Upper lobe of right lung (tissue), 1 donor: ENCODE measurements around the gene PLA2G10. TPM values are rescaled to one million over a fixed set of nuclear protein-coding genes. Genes with fewer than 3 reads are reported as not detected.
A peak's percentile ranks its signal among the peaks of the same experiment; 100 is the strongest.
"Not testable (repeated sequence)": the region's sequence is repeated elsewhere in the genome, so short reads cannot be mapped to it uniquely, and the experiment has no call there.

ENCODE experiments used
- ATAC-seq: fragments of 200-7000 bp; cut with Tn5 transposase; one replicate; pipeline ENCODE4 v1.9.1; 2020; ENCODE audit warnings: mild to moderate bottlenecking, moderate library complexity
- DNase-seq: peaks from one replicate; pipeline ENCODE4 v3.0.0-alpha.2; 2020
- H3K27ac ChIP-seq: fragments of 200-600 bp; one replicate; pipeline ENCODE4 v1.8.0; 2022
- H3K27me3 ChIP-seq: fragments of 200-600 bp; one replicate; pipeline ENCODE4 v1.8.0; 2022; ENCODE audit warnings: mild to moderate bottlenecking
- H3K36me3 ChIP-seq: fragments of 200-600 bp; one replicate; pipeline ENCODE4 v1.8.0; 2022
- H3K4me1 ChIP-seq: fragments of 200-600 bp; one replicate; pipeline ENCODE4 v1.8.0; 2022
- H3K4me3 ChIP-seq: fragments of 200-600 bp; one replicate; pipeline ENCODE4 v1.8.0; 2022; ENCODE audit warnings: mild to moderate bottlenecking
- H3K9me3 ChIP-seq: fragments of 200-600 bp; one replicate; pipeline ENCODE4 v1.8.0; 2022
- intact Hi-C: fragments of 100-400 bp; cut with DNase I; formaldehyde crosslinking; loops from one replicate; pipeline ENCODE4 v1.11.0; 2022
- total RNA-seq: library from RNA; stranded (reverse); fragmentation: NEBNext Ultra II Directional; extraction: Animal tissue kit (Norgen Biotek cat#: 25700); gene quantifications from one replicate; pipeline ENCODE4 v1.2.1, GENCODE V29; 2021
- TF ChIP-seq, protein P1 (sequence below): fragments of 200-600 bp; IDR thresholded peaks from one replicate; pipeline ENCODE4 v1.8.0; 2022; ENCODE audit warnings: antibody characterized with exemption
- donor health status: DM: no; HTN: yes; CAD: no; lungs with severe emphysema.

The PLA2G10 gene
- total RNA-seq, 1 donor from 2014 or later: 6.6 TPM

DNA sequence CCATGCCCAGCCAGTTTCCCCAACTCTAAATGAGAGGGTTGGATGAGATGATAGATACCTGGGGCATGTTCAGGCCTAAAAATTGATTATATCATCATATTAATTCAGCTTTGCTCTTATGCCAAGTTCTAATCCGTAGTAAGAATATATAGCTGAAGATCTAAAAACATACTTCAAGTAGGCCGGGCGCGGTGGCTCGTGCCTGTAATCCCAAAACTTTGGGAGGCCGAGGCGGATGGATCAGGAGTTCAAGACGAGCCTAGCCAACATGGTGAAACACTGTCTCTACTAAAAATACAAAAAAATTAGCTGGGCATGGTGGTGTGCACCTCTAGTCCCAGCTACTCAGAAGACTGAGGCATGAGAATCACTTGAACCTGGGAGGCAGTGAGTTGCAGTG, 12.0 kb downstream of the PLA2G10 start:
- TF ChIP-seq, protein P1, sequence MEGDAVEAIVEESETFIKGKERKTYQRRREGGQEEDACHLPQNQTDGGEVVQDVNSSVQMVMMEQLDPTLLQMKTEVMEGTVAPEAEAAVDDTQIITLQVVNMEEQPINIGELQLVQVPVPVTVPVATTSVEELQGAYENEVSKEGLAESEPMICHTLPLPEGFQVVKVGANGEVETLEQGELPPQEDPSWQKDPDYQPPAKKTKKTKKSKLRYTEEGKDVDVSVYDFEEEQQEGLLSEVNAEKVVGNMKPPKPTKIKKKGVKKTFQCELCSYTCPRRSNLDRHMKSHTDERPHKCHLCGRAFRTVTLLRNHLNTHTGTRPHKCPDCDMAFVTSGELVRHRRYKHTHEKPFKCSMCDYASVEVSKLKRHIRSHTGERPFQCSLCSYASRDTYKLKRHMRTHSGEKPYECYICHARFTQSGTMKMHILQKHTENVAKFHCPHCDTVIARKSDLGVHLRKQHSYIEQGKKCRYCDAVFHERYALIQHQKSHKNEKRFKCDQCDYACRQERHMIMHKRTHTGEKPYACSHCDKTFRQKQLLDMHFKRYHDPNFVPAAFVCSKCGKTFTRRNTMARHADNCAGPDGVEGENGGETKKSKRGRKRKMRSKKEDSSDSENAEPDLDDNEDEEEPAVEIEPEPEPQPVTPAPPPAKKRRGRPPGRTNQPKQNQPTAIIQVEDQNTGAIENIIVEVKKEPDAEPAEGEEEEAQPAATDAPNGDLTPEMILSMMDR: no peak
- ATAC-seq (no peak), DNase-seq (peak; percentile 38)
- no peaks in the 10 kb centered on the region for H3K36me3 ChIP-seq
- H3K27me3 ChIP-seq: no peaks in the 10 kb centered on the region
- no peak overlapping the region for H3K4me3 ChIP-seq
- H3K4me1 ChIP-seq: no peaks in the 10 kb centered on the region
- H3K9me3 ChIP-seq: no peaks in the 10 kb centered on the region
- intact Hi-C loops: no loop called here
- H3K27ac ChIP-seq: no peak overlapping the region

- Histone ChIP-seq H3K27me3 (no peaks in the 10 kb centered on the region), H3K27ac (no peak overlapping the region), H3K36me3 (no peaks in the 10 kb centered on the region), H3K9me3 (no peaks in the 10 kb centered on the region), H3K4me3 (no peak overlapping the region), H3K4me1 (no peaks in the 10 kb centered on the region)
- intact Hi-C loops: no loop called here
- TF ChIP-seq, protein P1: no peak
- DNase-seq: no peak
- ATAC-seq: no peak
Observed at GRCh38 chr16:14681115-14681514, 13.0 kb downstream of the PLA2G10 start.

DNA sequence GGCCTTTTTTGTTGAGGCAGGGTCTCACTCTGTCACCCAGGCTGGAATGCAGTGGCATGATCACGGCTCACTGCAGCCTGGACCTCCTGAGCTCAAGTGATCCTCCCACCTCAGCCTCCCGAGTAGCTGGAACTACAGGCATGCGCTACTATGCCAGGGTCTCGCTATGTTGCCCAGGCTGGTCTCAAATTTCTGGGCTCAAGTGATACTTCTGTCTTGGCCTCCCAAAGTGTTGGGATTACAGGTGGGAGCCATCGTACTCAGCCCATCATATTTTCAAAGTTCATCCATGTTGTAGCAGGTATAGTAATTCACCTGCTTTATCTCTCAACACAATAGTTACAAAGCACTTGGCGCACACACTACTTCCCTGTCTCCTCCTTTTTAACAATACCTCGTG, 13.7 kb downstream of the PLA2G10 start:
- H3K27ac ChIP-seq, H3K4me1 ChIP-seq, intact Hi-C loops, H3K36me3 ChIP-seq, ATAC-seq, H3K27me3 ChIP-seq, H3K9me3 ChIP-seq, H3K4me3 ChIP-seq: not testable (repeated sequence)
- DNase-seq: peak; percentile 15

DNA sequence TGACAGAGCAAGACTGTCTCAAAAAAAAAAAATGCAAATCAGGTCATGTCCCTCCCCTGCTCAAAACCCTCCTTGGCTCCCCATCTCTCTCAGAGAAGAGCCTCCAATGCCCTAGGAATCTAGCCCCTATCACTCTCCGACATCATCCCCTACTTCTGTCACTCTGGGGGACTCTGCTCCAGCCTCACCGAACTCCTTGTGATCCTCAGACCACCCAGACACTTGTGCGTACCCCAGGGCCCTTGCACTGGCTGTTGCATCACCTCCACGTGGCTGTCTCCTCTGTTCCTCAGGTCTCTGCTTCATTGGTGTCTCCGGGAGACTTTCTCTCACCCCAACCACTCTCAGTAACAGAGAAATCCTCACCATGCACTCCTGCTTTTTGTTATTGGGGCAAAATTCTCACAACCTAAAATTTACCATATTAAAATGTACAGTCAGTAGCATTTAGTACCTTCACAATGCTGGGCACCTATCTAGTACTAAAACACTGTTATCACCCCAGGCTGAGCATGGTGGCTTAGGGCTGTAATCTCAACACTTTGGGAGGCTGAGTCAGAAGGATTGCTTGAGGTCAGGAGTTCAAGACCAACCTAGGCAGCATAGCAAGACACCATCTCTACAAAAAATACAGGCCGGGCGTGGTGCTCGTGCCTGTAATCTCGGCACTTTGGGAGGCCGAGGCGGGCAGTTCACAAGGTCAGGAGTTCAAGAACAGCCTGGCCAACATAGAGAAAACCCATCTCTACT, 15.2 kb downstream of the PLA2G10 start:
- H3K27ac ChIP-seq: no peak overlapping the region
- DNase-seq (no peak), ATAC-seq (no peak)
- no peaks in the 10 kb centered on the region for H3K36me3 ChIP-seq
- no peaks in the 10 kb centered on the region for H3K27me3 ChIP-seq
- H3K4me1 ChIP-seq: no peaks in the 10 kb centered on the region
- no peaks in the 10 kb centered on the region for H3K9me3 ChIP-seq
- intact Hi-C loops: no loop called here
- TF ChIP-seq, protein P1: no peak
- no peak overlapping the region for H3K4me3 ChIP-seq

DNA sequence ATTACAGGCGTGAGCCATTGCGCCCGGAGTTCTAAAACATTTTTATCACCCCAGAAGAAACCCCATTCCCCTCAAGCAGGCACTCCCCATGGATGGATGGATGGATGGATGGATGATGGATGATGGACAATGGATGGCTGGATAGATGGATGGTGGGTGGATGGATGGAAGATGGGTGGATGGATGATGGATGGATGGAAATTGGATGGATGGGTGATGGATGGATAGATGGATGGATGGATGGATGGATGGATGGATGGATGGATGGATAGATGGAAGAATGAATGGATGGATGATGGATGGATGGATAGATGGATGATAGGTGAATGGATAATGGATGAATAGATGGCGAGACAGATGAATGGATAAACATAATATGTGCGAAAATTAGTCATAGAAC, 16.5 kb downstream of the PLA2G10 start:
- ATAC-seq: no peak
- intact Hi-C loops: no loop called here
- TF ChIP-seq, protein P1: no peak
- Histone ChIP-seq H3K4me1 (peaks cover 4% of the 10 kb centered on the region), H3K4me3 (no peak overlapping the region), H3K27me3 (no peaks in the 10 kb centered on the region), H3K27ac (no peak overlapping the region), H3K9me3 (no peaks in the 10 kb centered on the region), H3K36me3 (no peaks in the 10 kb centered on the region)
- DNase-seq: no peak

DNA sequence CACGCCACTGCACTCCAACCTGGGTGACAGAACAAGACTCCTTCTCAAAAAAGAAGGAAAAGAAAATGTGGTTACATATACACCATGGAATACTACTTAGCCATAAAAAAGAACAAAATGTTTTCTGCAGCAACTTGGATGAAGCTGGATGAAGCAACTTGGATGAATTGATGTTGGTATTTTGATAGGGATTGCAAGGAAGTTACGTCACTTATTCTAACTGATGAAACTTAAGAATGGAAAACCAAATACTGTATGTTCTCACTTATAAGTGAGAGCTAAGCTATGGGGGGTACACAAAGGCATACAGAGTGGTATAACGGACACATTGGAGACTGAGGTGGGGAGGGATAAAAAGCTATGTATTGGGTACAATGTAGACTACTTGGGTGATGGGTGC, 17.5 kb downstream of the PLA2G10 start:
- intact Hi-C loops: no loop called here
- DNase-seq (no peak), ATAC-seq (no peak)
- H3K36me3 ChIP-seq: no peaks in the 10 kb centered on the region
- H3K9me3 ChIP-seq: no peaks in the 10 kb centered on the region
- H3K27me3 ChIP-seq: no peaks in the 10 kb centered on the region
- TF ChIP-seq, protein P1: no peak
- H3K4me1 ChIP-seq: peaks cover 4% of the 10 kb centered on the region
- no peak overlapping the region for H3K4me3 ChIP-seq
- no peak overlapping the region for H3K27ac ChIP-seq
